K562 (cell line): ENCODE measurements around the gene TEX51. TPM values are rescaled to one million over a fixed set of nuclear protein-coding genes. Genes with fewer than 3 reads are reported as not detected.
A peak's percentile ranks its signal among the peaks of the same experiment; 100 is the strongest.

Source experiments
- ATAC-seq: fragments of 200-7000 bp; cut with Tn5 transposase; 3 replicates; pipeline ENCODE4 v1.9.1; 2020; ENCODE audit warnings: moderate library complexity
- BruUV-seq: library from RNA; stranded (reverse); fragments of 400-500 nt; replicated peaks from 2 replicates; lab custom pipeline; 2021; lab: Mats Ljungman, UMichigan
- CTCF ChIA-PET: fragments of 300-600 bp; formaldehyde crosslinking; extraction: SDS; loops from one replicate; lab custom pipeline; 2021; ENCODE audit warnings: low intra/inter-chr PET ratio; lab: Yijun Ruan, JAX
- POLR2A ChIA-PET: fragments of 300-600, 350-650 bp; sonication (Branson Sonifier 250); formaldehyde crosslinking; extraction: SDS; loops from one replicate; lab custom pipeline; 2021; ENCODE audit warnings: antibody characterized with exemption, inconsistent platforms; lab: Yijun Ruan, JAX
- DNase-seq, 4 experiments: peaks; one replicate each; pipeline versions ENCODE4 v3.0.0 to v3.0.0-alpha.2; 2011 to 2018; ENCODE audit warnings: low spot score in 3 of 4, mixed read lengths in 3 of 4; ENCODE audit errors: extremely low read depth in 1 of 4
- FAIRE-seq: peaks from 2 replicates; lab custom pipeline; 2011; peaks lifted over from hg19 to GRCh38; lab: Jason Lieb, UNC
- H2AFZ ChIP-seq: 2 replicates; pipeline ENCODE4 v1.6.0; 2011; ENCODE audit warnings: low read depth, low read length, control low read depth, inconsistent platforms
- H3K27ac ChIP-seq: fragments of 200-600 bp; 3 replicates; pipeline ENCODE4 v1.8.0; 2011; ENCODE audit warnings: low read depth, mild to moderate bottlenecking, control low read depth, inconsistent platforms, low read length, moderate library complexity, mixed read lengths; ENCODE audit errors: extremely low read depth
- H3K27me3 ChIP-seq, 2 experiments: fragments of 300-600 bp in 1 of 2; 2 replicates in 1 of 2; 3 replicates in 1 of 2; pipeline versions ENCODE4 v1.6.0 to v1.8.0; 2011; ENCODE audit warnings: inconsistent platforms in 2 of 2, low read length in 2 of 2, mild to moderate bottlenecking in 1 of 2, mixed read lengths in 1 of 2, moderate library complexity in 1 of 2; ENCODE audit not compliant: control insufficient read depth in 2 of 2, insufficient read depth in 2 of 2
- H3K36me3 ChIP-seq: fragments of 300-600 bp; 3 replicates; pipeline ENCODE4 v1.8.0; 2011; ENCODE audit warnings: mild to moderate bottlenecking, low read length, inconsistent platforms; ENCODE audit not compliant: control insufficient read depth, insufficient read depth
- H3K4me1 ChIP-seq, 2 experiments: fragments of 200-600 bp in 1 of 2; replicated peaks in 1 of 2; 2 replicates in 1 of 2; 3 replicates in 1 of 2; pipeline versions ENCODE4 v1.5.1 to v1.8.0; 2011; ENCODE audit warnings: inconsistent platforms in 2 of 2, low read length in 2 of 2, mild to moderate bottlenecking in 1 of 2, mixed read lengths in 1 of 2, moderate library complexity in 1 of 2; ENCODE audit not compliant: control insufficient read depth in 2 of 2, insufficient read depth in 2 of 2
- H3K4me2 ChIP-seq: 2 replicates; pipeline ENCODE4 v1.6.1; 2011; ENCODE audit warnings: low read length, control low read depth, inconsistent platforms, mixed read lengths; ENCODE audit not compliant: insufficient read depth
- H3K4me3 ChIP-seq: fragments of 200-600 bp; sonication (generic), shearing (Covaris generic); 2 replicates; pipeline ENCODE4 v1.5.1; 2016; ENCODE audit warnings: control low read depth, inconsistent platforms
- H3K79me2 ChIP-seq: fragments of 200-600 bp; 3 replicates; pipeline ENCODE4 v1.8.0; 2011; ENCODE audit warnings: low read length, inconsistent platforms; ENCODE audit not compliant: control insufficient read depth, insufficient read depth
- H3K9ac ChIP-seq, 2 experiments: 2 replicates each; pipeline versions ENCODE4 v1.6.0 to v1.6.1; 2011; ENCODE audit warnings: low read depth in 2 of 2, low read length in 2 of 2, control low read depth in 1 of 2, inconsistent platforms in 1 of 2, mild to moderate bottlenecking in 1 of 2, mixed read lengths in 1 of 2; ENCODE audit not compliant: insufficient read depth in 1 of 2
- H3K9me1 ChIP-seq: one replicate; pipeline ENCODE4 v1.6.0; 2011; ENCODE audit warnings: inconsistent platforms, mild to moderate bottlenecking, low read length, moderate library complexity; ENCODE audit not compliant: control insufficient read depth, insufficient read depth
- H3K9me3 ChIP-seq: replicated peaks from 2 replicates; pipeline ENCODE4 v1.5.1; 2011; ENCODE audit warnings: low read depth, low read length, inconsistent platforms; ENCODE audit not compliant: control insufficient read depth, insufficient read depth
- H4K20me1 ChIP-seq: replicated peaks from 2 replicates; pipeline ENCODE4 v1.6.1; 2011; ENCODE audit warnings: low read length, inconsistent platforms, mixed read lengths; ENCODE audit not compliant: control insufficient read depth, insufficient read depth
- RAD21 ChIP-seq, 2 experiments: fragments of 250-450 bp in 1 of 2; fragments of 450-650 bp in 1 of 2; sonication (Bioruptor Pico) in 1 of 2; formaldehyde crosslinking in 1 of 2; IDR thresholded peaks in 1 of 2; conservative IDR thresholded peaks in 1 of 2; 2 replicates each; pipeline versions ENCODE4 v1.4.0 to v1.8.0; 2020 to 2022; ENCODE audit warnings: mild to moderate bottlenecking in 2 of 2, moderate library complexity in 1 of 2
- RFX1 ChIP-seq: fragments of 450-650 bp; IDR thresholded peaks from 2 replicates; pipeline ENCODE4 v1.6.1; 2016; ENCODE audit warnings: mild to moderate bottlenecking, moderate library complexity
- ZNF512 ChIP-seq: IDR thresholded peaks from 2 replicates; pipeline ENCODE4 v1.6.1; 2016; ENCODE audit warnings: missing genetic modification characterization, missing compliant biosample characterization
- ZNF79 ChIP-seq: fragments of 250-450 bp; sonication (Bioruptor Pico); IDR thresholded peaks from 2 replicates; pipeline ENCODE4 v1.4.0; 2020; ENCODE audit warnings: low read depth, mild to moderate bottlenecking, moderate library complexity
- WGBS: fragments of 100-300 bp; shearing (Covaris generic); methylation state at CpG from one replicate; pipeline ENCODE4 v1.1.6; 2016; ENCODE audit warnings: low coverage, mixed read lengths; ENCODE audit not compliant: insufficient coverage; ENCODE audit errors: missing lambda C conversion rate; 5-methylcytosine and 5-hydroxymethylcytosine counted together
- in situ Hi-C: fragments of 300-500 bp; cut with MboI; formaldehyde crosslinking; loops from 4 replicates; pipeline ENCODE4 v1.15.0; 2018; ENCODE audit warnings: inconsistent platforms, mixed read lengths
- intact Hi-C: fragments of 100-400 bp; cut with micrococcal nuclease; formaldehyde crosslinking; loops from 2 replicates; pipeline ENCODE4 v1.14.2; 2022
- polyA plus RNA-seq, 8 experiments: library from polyadenylated mRNA; depleted of rRNA in 4 of 8; stranded (reverse) in 5 of 8; unstranded in 3 of 8; fragments of >200 nt; fragmentation: Nextera tagmentation in 2 of 8; fragmentation: Illumina TruSeq in 1 of 8; extraction: Ambion mirVana in 2 of 8; extraction: Trizol in 1 of 8; gene quantifications; 2 replicates each; pipeline versions ENCODE4 v1.2.1 to v1.2.3, GENCODE V29; 2011 to 2014; ENCODE audit warnings: inconsistent platforms in 1 of 8, missing spikeins in 1 of 8
- total RNA-seq, 7 experiments: library from RNA; depleted of rRNA in 6 of 7; stranded (reverse); fragments of >200 nt in 6 of 7; fragmentation: Illumina TruSeq in 2 of 7; extraction: Trizol in 2 of 7; gene quantifications; 2 replicates each; pipeline versions ENCODE4 v1.2.1 to v1.2.3, GENCODE V29; 2011 to 2021; ENCODE audit warnings: low replicate concordance in 1 of 7

TEX51 gene
- total and polyA plus RNA-seq, 9 of the 15 experiments (the other 6 are each of a cell fraction or from before 2014, with no cell fraction given): not detected

GRCh38 chr2:126849991-126850535 is 48.6 kb upstream of the TEX51 start:
- in situ Hi-C loops (no loop called here), intact Hi-C loops (no loop called here)
- no peak overlapping the region for H3K4me2 ChIP-seq
- no peak for DNase-seq
- FAIRE-seq: no peak
- H4K20me1 ChIP-seq: no peaks in the 10 kb centered on the region
- no peak overlapping the region for H2AFZ ChIP-seq
- H3K4me3 ChIP-seq: no peak overlapping the region
- H3K27ac ChIP-seq: no peak overlapping the region
- no peak for ATAC-seq
- no peaks in the 10 kb centered on the region for H3K36me3 ChIP-seq
- POLR2A ChIA-PET: interaction anchor here (1.0 kb wide), 1 partner anchor 39 kb away, joined by 3 read pairs; no protein-coding TSS in a partner anchor
- CTCF ChIA-PET: no interaction called here
- no TSS peak for BruUV-seq
- no peaks in the 10 kb centered on the region for H3K79me2 ChIP-seq
- H3K9me3 ChIP-seq: no peaks in the 10 kb centered on the region
- no peaks in the 10 kb centered on the region for H3K4me1 ChIP-seq
- H3K9ac ChIP-seq: no peak overlapping the region
- TF ChIP-seq ZNF79 (CRISPR knock-in tag) (no peak), RFX1 (peak; percentile 60)
- WGBS: 0% methylated on average over 7 of the region's 7 CpGs
- H3K27me3 ChIP-seq: peaks cover 2 to 4% of the 10 kb centered on the region in 2 experiments; a peak in 2 of 5 replicates
- no peaks in the 10 kb centered on the region for H3K9me1 ChIP-seq

- ATAC-seq (peak; percentile 43; the same call in 1 of the 3 replicates), DNase-seq (no peak), FAIRE-seq (no peak)
- H3K4me3 ChIP-seq: no peak overlapping the region
- ChIA-PET POLR2A (interaction anchor here (0.8 to 1.0 kb wide), 2 partner anchors 10 to 40 kb away, joined by 3 read pairs; no protein-coding TSS in a partner anchor), CTCF (interaction anchor here (1.2 kb wide), 1 partner anchor 121 kb away, joined by 4 read pairs; no protein-coding TSS in a partner anchor)
- TF ChIP-seq RAD21 (CRISPR knock-in tag; conservative IDR thresholded peaks at IDR 0.05 in 1 of 2, IDR thresholded peaks at IDR 0.05 in 1 of 2) (0 out of 4 replicates have a peak, but pooled peaks of 1 of the 2 experiments have one; percentile 5), ZNF512 (tag) (no peak)
- peaks cover 2 to 4% of the 10 kb centered on the region in 2 experiments; a peak in 2 of 5 replicates for H3K27me3 ChIP-seq
- H3K9me1 ChIP-seq: no peaks in the 10 kb centered on the region
- H3K4me2 ChIP-seq: no peak overlapping the region
- no peaks in the 10 kb centered on the region for H3K79me2 ChIP-seq
- H3K9ac ChIP-seq: no peak overlapping the region
- no peak overlapping the region for H3K27ac ChIP-seq
- H3K9me3 ChIP-seq: no peaks in the 10 kb centered on the region
- 0% methylated on average over 5 of the region's 5 CpGs for whole genome bisulfite sequencing
- no peaks in the 10 kb centered on the region for H3K36me3 ChIP-seq
- BruUV-seq: no TSS peak
- intact Hi-C loops (no loop called here), in situ Hi-C loops (no loop called here)
- no peaks in the 10 kb centered on the region for H3K4me1 ChIP-seq
- H4K20me1 ChIP-seq: no peaks in the 10 kb centered on the region
- no peak overlapping the region for H2AFZ ChIP-seq
Measured at GRCh38 chr2:126850940-126851339, 47.8 kb upstream of the TEX51 start.
